Diencephalon (tissue), 1 donor: Measurements from ENCODE around the gene SPANXN5. TPM values are rescaled to one million over a fixed set of nuclear protein-coding genes. Genes with fewer than 3 reads are reported as not detected.

Source experiments
- small RNA-seq: library from RNA; depleted of rRNA; stranded (forward); fragments of <200 nt; gene quantifications from one replicate; pipeline ENCODE3, GENCODE V24; 2014
- total RNA-seq: library from RNA; depleted of rRNA; stranded (reverse); fragments of >200 nt; gene quantifications from one replicate; pipeline ENCODE4 v1.2.3, GENCODE V29; 2014

Gene SPANXN5, protein sequence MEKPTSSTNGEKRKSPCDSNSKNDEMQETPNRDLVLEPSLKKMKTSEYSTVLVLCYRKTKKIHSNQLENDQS
- total RNA-seq = not detected

DNA sequence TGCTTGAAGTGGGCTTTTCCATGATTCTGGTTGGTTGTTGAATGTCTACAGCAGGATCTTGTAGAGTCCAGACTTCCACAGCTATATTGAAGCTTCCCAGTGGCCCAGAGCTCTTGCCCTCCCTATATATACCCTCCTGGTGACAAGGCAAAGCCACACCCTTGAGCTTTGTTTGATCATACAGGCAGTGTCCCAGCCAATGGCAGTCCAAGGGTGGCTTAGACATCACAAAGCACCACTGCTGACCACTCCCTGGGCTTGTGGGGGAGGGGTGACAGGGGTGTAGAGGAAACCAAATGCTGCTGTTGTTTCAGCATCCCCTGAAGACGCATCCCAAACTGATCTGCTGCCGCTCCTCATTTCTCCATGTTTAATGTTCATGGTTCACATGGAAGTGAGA, at the start of gene SPANXN5:
SPANXN5 (minus strand) TSS at position 101 of the 400 bp plus-strand sequence; CDS start at position 22, 79 bp downstream.

DNA sequence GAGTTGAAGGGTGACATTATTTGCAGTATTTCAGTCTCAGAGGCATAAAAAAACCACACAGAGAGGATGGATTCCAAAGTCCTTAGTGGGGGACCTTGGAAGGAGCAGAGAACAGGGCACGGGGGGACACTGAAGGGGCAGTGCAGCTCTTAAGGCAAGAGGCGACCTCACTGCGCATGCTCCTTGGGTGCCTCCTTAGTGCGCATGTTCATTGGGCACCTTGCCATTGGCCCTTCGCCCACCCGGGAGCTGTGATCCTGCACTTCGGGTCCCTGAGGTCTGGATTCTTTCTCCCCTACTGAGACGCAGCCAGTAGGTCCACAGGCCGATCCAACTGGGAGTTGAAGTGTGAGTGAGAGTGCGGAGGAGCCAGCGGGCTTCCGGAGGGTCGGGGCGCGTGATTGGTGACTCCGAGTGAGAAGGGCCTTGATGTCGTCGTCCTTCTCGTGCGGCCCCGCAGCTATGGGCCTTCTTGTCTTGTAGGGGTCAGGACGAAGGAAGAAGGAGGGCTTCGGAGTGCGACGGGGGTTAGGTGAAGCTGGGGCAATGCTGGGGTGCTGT, 13.9 kb upstream of the SPANXN5 start, which contains the start of gene XAGE5:
XAGE5 (plus strand) TSS at position 223 of the 561 bp plus-strand sequence. CDS start 1,280 bp downstream, outside the sequence.

DNA sequence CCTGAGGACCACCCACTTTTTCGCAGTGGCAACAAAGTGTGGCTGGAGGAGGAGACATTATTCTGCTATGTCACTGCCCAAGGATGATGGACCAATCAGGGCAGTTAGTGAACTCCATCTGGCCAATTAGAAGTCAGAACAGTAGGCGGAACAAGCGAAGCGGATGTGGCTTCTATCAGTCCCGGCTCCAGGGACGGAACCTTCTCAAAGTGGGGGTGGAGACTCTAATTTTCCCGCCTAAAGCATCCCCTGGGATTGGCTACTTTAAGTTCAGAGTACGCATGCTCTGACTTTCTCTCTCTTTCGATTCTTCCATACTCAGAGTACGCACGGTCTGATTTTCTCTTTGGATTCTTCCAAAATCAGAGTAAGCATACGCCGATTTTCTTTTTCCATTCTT, 46.3 kb downstream of the SPANXN5 start, which contains the start of gene SSX2B:
SSX2B (plus strand) TSS at position 301 of the 400 bp plus-strand sequence. CDS start 1,429 bp downstream, outside the sequence.

Small RNA genes lying within 50 kb of the gene (small RNA-seq; reads per million reads assigned to genes)
- gene AC244505.6 = not detected
- not detected for gene AC244505.7

Other genes starting within 250 kb of the SPANXN5 start
- gene SSX7, start 142.5 kb downstream of the SPANXN5 start, total RNA-seq = not detected
- gene SSX2, start 90.2 kb downstream of the SPANXN5 start, total RNA-seq = not detected
- gene SSX2B, start 46.2 kb downstream of the SPANXN5 start, total RNA-seq = not detected
- gene XAGE5, start 13.9 kb upstream of the SPANXN5 start, total RNA-seq = not detected
- gene XAGE3, start 70.7 kb upstream of the SPANXN5 start, total RNA-seq = not detected
- 24.0 TPM for gene FAM156B, start 99.9 kb upstream of the SPANXN5 start, total RNA-seq
- gene FAM156A, start 161.1 kb upstream of the SPANXN5 start, total RNA-seq = 15.7 TPM